Transverse colon (tissue), 4 donors: ENCODE results near the gene CITED1. TPM values are rescaled to one million over a fixed set of nuclear protein-coding genes. Genes with fewer than 3 reads are reported as not detected.

Experiments
- DNase-seq: peaks from one replicate; pipeline ENCODE4 v3.0.0-alpha.2; 2019
- H3K27ac ChIP-seq, 4 donors: fragments of 200-600 bp; sonication (generic); 2 replicates each; pipeline ENCODE4 v1.5.1; 2016 to 2018; ENCODE audit warnings: inconsistent platforms in 4 of 4
- H3K27me3 ChIP-seq: fragments of 200-600 bp; sonication (generic); 2 replicates; pipeline ENCODE4 v1.5.1; 2017; ENCODE audit warnings: inconsistent platforms
- H3K36me3 ChIP-seq, 4 donors: fragments of 200-600 bp; sonication (generic); 2 replicates each; pipeline ENCODE4 v1.5.1; 2017 to 2019; ENCODE audit warnings: inconsistent platforms in 4 of 4
- H3K4me1 ChIP-seq, 4 donors: fragments of 200-600 bp; sonication (generic); 2 replicates each; pipeline ENCODE4 v1.5.1; 2017 to 2020; ENCODE audit warnings: inconsistent platforms in 4 of 4
- H3K4me3 ChIP-seq, 4 donors: fragments of 200-600 bp; sonication (generic); 1 replicate in 1 of 4; 2 replicates in 3 of 4; pipeline versions ENCODE4 v1.5.1 to v1.6.1; 2017 to 2019; ENCODE audit warnings: inconsistent platforms in 4 of 4
- H3K9me3 ChIP-seq, 2 donors: fragments of 200-600 bp; sonication (generic); 2 replicates each; pipeline ENCODE4 v1.5.1; 2017 to 2019; ENCODE audit warnings: inconsistent platforms in 2 of 2
- EP300 ChIP-seq: sonication (generic); formaldehyde crosslinking; IDR thresholded peaks from one replicate; pipeline ENCODE4 v1.6.1; 2017; ENCODE audit warnings: antibody characterized with exemption, low read depth
- POLR2A ChIP-seq: fragments of 450-650 bp; IDR thresholded peaks from one replicate; pipeline ENCODE4 v1.6.1; 2016; ENCODE audit warnings: antibody characterized with exemption, mild to moderate bottlenecking, moderate library complexity
- POLR2AphosphoS5 ChIP-seq, 3 donors: sonication (generic); formaldehyde crosslinking; IDR thresholded peaks; one replicate each; pipeline ENCODE4 v1.6.1; 2016; ENCODE audit warnings: antibody characterized with exemption in 3 of 3
- WGBS, 2 donors: methylation state at CpG; one replicate each; pipeline ENCODE4 v1.1.5; 2018; ENCODE audit warnings: low coverage in 1 of 2; 5-methylcytosine and 5-hydroxymethylcytosine counted together
- in situ Hi-C, 4 donors: fragments of 200-750 bp; cut with MboI; loops; one replicate each; pipeline versions ENCODE4 v1.15.0 to v1.15.1; 2017; ENCODE audit warnings: low sequenced_read_pairs in 3 of 4, low pct_ligation_motif_present in 1 of 4, low pct_unique_long_range_greater_than_20kb in 1 of 4
- intact Hi-C: fragments of 100-400 bp; cut with DNase I; formaldehyde crosslinking; loops from one replicate; pipeline ENCODE4 v1.15.1; 2023; ENCODE audit warnings: low total_unique reads
- total RNA-seq, 4 donors: library from RNA; depleted of rRNA; stranded (reverse); fragments of >200 nt; gene quantifications; one replicate each; pipeline ENCODE4 v1.1.0, GENCODE V29; 2016
- TF ChIP-seq, protein P1 (sequence below), 5 experiments: fragments of 200-600 bp in 3 of 5; fragments of 450-650 bp in 2 of 5; sonication (generic) in 3 of 5; IDR thresholded peaks; 1 replicate in 2 of 5; 2 replicates in 3 of 5; pipeline ENCODE4 v1.5.1; 2016 to 2017; ENCODE audit warnings: antibody characterized with exemption in 5 of 5, inconsistent platforms in 3 of 5, mild to moderate bottlenecking in 2 of 5, moderate library complexity in 1 of 5

Gene CITED1
- total RNA-seq, 4 donors from 2014 or later, result 0.82 to 24.3 TPM; not detected in 2

DNA sequence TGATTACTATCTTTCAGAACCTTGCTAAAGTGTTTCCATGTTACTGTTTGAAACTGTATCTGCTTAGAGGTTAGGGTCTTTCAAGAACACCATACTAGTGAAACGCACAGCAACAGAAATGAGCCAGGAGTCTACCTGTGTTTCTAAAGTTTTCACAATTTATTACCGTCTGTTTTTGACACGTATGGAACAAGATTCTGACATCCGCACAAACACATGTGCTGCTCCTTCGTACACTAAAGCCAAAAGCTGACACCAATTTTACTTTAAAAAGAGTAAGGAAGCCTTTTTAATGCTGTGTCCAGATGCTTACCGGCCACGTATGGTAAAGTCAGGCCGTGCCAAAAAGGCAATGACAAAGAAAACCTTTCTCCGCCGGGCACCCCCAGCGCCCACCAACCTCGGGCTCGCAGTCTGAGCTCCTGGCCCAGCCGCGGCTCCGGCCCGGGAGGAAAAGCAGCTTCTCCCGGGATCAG lies 29.2 kb downstream of the CITED1 start:
- intact Hi-C loops, result no loop called here
- Histone ChIP-seq H3K9me3 (no peaks in the 10 kb centered on the region), H3K27ac (peak overlapping the region; percentile 75 to 87 (median 82)), H3K4me3 (peak overlapping the region; percentile 53 to 76 (median 60)), H3K4me1 (peaks cover 5 to 21% (median 13%) of the 10 kb centered on the region in 4 donors), H3K27me3 (no peaks in the 10 kb centered on the region), H3K36me3 (peaks cover 0 to 2% (median 0%) of the 10 kb centered on the region in 4 donors)
- TF ChIP-seq EP300 (no peak), POLR2AphosphoS5 (IDR thresholded peaks at IDR 0.05) (no peak), POLR2A (no peak)
- TF ChIP-seq, protein P1, sequence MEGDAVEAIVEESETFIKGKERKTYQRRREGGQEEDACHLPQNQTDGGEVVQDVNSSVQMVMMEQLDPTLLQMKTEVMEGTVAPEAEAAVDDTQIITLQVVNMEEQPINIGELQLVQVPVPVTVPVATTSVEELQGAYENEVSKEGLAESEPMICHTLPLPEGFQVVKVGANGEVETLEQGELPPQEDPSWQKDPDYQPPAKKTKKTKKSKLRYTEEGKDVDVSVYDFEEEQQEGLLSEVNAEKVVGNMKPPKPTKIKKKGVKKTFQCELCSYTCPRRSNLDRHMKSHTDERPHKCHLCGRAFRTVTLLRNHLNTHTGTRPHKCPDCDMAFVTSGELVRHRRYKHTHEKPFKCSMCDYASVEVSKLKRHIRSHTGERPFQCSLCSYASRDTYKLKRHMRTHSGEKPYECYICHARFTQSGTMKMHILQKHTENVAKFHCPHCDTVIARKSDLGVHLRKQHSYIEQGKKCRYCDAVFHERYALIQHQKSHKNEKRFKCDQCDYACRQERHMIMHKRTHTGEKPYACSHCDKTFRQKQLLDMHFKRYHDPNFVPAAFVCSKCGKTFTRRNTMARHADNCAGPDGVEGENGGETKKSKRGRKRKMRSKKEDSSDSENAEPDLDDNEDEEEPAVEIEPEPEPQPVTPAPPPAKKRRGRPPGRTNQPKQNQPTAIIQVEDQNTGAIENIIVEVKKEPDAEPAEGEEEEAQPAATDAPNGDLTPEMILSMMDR (IDR thresholded peaks at IDR 0.05), result no peak
- in situ Hi-C loops, result no loop called here
- 0 to 2% methylated on average over 2 to 18 of the region's 18 CpGs for WGBS, 2 donors
- no peak for DNase-seq

DNA sequence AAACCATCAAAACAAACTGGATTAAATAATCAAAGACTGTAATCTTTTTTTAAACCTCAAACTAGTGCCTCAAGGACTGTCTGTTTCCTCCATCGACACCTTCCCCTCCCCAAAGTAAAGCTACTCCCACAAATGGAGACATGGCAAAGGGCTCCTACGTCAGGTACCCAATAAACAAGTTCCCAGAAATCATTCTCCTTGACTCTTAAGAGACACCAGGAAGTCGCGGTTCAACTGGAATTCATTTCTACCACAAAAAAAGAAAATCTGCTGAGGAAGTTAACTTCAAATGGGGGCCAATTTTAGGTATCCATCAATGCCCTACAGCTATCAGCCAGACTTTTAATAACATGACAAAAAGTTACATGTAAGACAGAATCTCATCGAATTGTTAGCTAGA lies 31.2 kb downstream of the CITED1 start:
- Histone ChIP-seq H3K4me1 (peaks cover 5 to 21% (median 13%) of the 10 kb centered on the region in 4 donors), H3K9me3 (no peaks in the 10 kb centered on the region), H3K4me3 (peak overlapping the region in 1 of 4 donors; percentile 3), H3K27me3 (no peaks in the 10 kb centered on the region), H3K36me3 (peaks cover 0 to 2% (median 0%) of the 10 kb centered on the region in 4 donors), H3K27ac (no peak overlapping the region)
- no peak for TF ChIP-seq EP300
- TF ChIP-seq, protein P1 (IDR thresholded peaks at IDR 0.05), result no peak
- TF ChIP-seq POLR2AphosphoS5 (IDR thresholded peaks at IDR 0.05), result no peak
- TF ChIP-seq POLR2A, result no peak
- intact Hi-C loops, result no loop called here
- in situ Hi-C loops, result no loop called here
- 28 to 59% methylated on average over 2 to 5 of the region's 5 CpGs for WGBS, 2 donors
- DNase-seq, result no peak

DNA sequence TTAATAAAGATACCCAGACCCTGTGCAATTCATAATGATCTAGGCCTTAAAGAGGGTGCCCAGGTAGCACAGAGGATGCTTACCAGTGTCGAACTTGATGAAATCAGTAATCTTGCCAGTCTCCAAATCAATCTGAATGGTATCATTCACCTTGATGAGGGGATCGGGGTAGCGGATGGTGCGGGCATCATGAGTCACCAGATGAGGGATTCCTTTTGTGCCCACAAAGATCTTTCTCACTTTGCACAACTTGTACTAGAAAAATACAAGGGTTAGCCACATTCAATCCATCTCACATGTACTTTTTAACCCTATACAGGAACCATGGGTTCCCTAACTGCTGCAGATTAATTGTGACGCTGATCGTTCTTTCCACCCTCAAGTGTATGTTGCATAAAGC lies 32.0 kb downstream of the CITED1 start:
- no peak for TF ChIP-seq POLR2A
- no peak for TF ChIP-seq POLR2AphosphoS5 (IDR thresholded peaks at IDR 0.05)
- TF ChIP-seq, protein P1 (IDR thresholded peaks at IDR 0.05), result no peak
- TF ChIP-seq EP300, result no peak
- WGBS, 2 donors, result 87% methylated on average over 6 of the region's 6 CpGs; no CpG with 5 or more reads in 1 of the 2 donors
- H3K27me3 ChIP-seq, result no peaks in the 10 kb centered on the region
- peaks cover 0 to 2% (median 0%) of the 10 kb centered on the region in 4 donors for H3K36me3 ChIP-seq
- H3K27ac ChIP-seq, result no peak overlapping the region
- DNase-seq, result no peak
- intact Hi-C loops, result no loop called here
- H3K4me1 ChIP-seq, result peaks cover 5 to 21% (median 13%) of the 10 kb centered on the region in 4 donors
- no peak overlapping the region for H3K4me3 ChIP-seq
- no peaks in the 10 kb centered on the region for H3K9me3 ChIP-seq
- in situ Hi-C loops, result no loop called here

DNA sequence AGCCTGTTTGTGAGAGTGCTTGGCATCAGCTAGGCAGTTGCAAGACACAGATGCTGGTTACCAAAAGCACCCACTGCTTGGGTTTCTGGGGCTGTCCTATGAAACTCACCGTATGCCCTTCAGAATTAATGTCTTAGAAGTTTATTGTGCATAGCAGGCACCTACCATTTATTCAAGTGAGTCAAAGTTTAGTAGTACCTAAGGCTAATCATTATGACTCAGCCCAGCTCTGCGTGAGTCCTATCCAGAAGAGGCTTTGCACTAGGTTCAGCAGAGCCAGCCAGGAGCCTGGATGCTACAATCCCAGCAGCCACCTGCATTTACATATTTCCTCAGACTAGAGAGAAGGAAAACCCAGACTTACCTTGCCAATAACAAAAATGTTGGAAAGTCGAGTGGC lies 32.8 kb downstream of the CITED1 start:
- no peak for TF ChIP-seq POLR2A
- TF ChIP-seq, protein P1 (IDR thresholded peaks at IDR 0.05), result no peak
- no peak for TF ChIP-seq EP300
- no peak for TF ChIP-seq POLR2AphosphoS5 (IDR thresholded peaks at IDR 0.05)
- in situ Hi-C loops, result no loop called here
- Histone ChIP-seq H3K9me3 (no peaks in the 10 kb centered on the region), H3K4me3 (no peak overlapping the region), H3K36me3 (peaks cover 0 to 2% (median 0%) of the 10 kb centered on the region in 4 donors), H3K4me1 (peaks cover 5 to 21% (median 13%) of the 10 kb centered on the region in 4 donors), H3K27me3 (no peaks in the 10 kb centered on the region), H3K27ac (no peak overlapping the region)
- intact Hi-C loops, result no loop called here
- WGBS, 2 donors, result 63% methylated on average over 3 of the region's 3 CpGs; no CpG with 5 or more reads in 1 of the 2 donors
- no peak for DNase-seq
